Sigmoid colon (tissue), 3 donors: ENCODE data around the gene SLC7A14.

ENCODE experiments used
- CTCF ChIP-seq, 4 experiments: fragments of 450-650 bp in 3 of 4; fragments of 200-600 bp in 1 of 4; IDR thresholded peaks; one replicate each; pipeline ENCODE4 v1.5.1; 2016 to 2019; ENCODE audit warnings: antibody characterized with exemption in 4 of 4, mild to moderate bottlenecking in 3 of 4, moderate library complexity in 2 of 4
- POLR2A ChIP-seq, 2 donors: fragments of 450-650 bp; IDR thresholded peaks; one replicate each; pipeline ENCODE4 v1.6.1; 2016; ENCODE audit warnings: antibody characterized with exemption in 2 of 2, mild to moderate bottlenecking in 2 of 2, moderate library complexity in 2 of 2

GRCh38 chr3:170499562-170500156, 86.2 kb downstream of the SLC7A14 start:
- TF ChIP-seq POLR2A (IDR thresholded peaks at IDR 0.05) (no peak), CTCF (IDR thresholded peaks at IDR 0.05) (no peak)
